ENCODE results near the gene UAP1L1.

UAP1L1 gene

GRCh38 chr9:137075275-137075775, 2.0 kb upstream of the UAP1L1 start:
- DNase-seq (ENCODE audit: low spot score) = no peak

- no peak for DNase-seq (ENCODE audit: low spot score)
Observed at GRCh38 chr9:137076636-137077009, 694 bp upstream of the UAP1L1 start.

- DNase-seq (ENCODE audit: low spot score) = peak; percentile 50
Observed at GRCh38 chr9:137077758-137078693, 709 bp downstream of the UAP1L1 start.

- no peak for DNase-seq (ENCODE audit: low spot score)
Observed at GRCh38 chr9:137078701-137079400, 1.5 kb downstream of the UAP1L1 start.

- no peak for DNase-seq (ENCODE audit: low spot score)
Observed at GRCh38 chr9:137079401-137079787, 2.1 kb downstream of the UAP1L1 start.

- DNase-seq (ENCODE audit: low spot score) = no peak
Observed at GRCh38 chr9:137080260-137081122, 3.2 kb downstream of the UAP1L1 start.

GRCh38 chr9:137082222-137082924, 5.1 kb downstream of the UAP1L1 start:
- no peak for DNase-seq (ENCODE audit: low spot score)

GRCh38 chr9:137082925-137083290, 5.6 kb downstream of the UAP1L1 start:
- no peak for DNase-seq (ENCODE audit: low spot score)

- no peak for DNase-seq (ENCODE audit: low spot score)
Observed at GRCh38 chr9:137083394-137084004, 6.2 kb downstream of the UAP1L1 start.

- DNase-seq (ENCODE audit: low spot score) = no peak
Observed at GRCh38 chr9:137084526-137084925, 7.2 kb downstream of the UAP1L1 start.

GRCh38 chr9:137085920-137086530, 8.7 kb downstream of the UAP1L1 start:
- peak; percentile 12 for DNase-seq (ENCODE audit: low spot score)

- DNase-seq (ENCODE audit: low spot score) = peak; percentile 99
Observed at GRCh38 chr9:137086531-137087408, 9.5 kb downstream of the UAP1L1 start, which contains the start of gene MAN1B1. MAN1B1 (plus strand) TSS chr9:137086985; CDS start chr9:137087000, 15 bp downstream.

GRCh38 chr9:137087409-137087925, 10.2 kb downstream of the UAP1L1 start:
- no peak for DNase-seq (ENCODE audit: low spot score)

GRCh38 chr9:137088121-137088520, 10.8 kb downstream of the UAP1L1 start:
- no peak for DNase-seq (ENCODE audit: low spot score)

GRCh38 chr9:137089232-137089947, 12.1 kb downstream of the UAP1L1 start:
- DNase-seq (ENCODE audit: low spot score) = no peak

GRCh38 chr9:137095664-137096517, 18.6 kb downstream of the UAP1L1 start:
- peak; percentile 85 for DNase-seq (ENCODE audit: low spot score)

- no peak for DNase-seq (ENCODE audit: low spot score)
Observed at GRCh38 chr9:137096785-137097546, 19.6 kb downstream of the UAP1L1 start.

Measured in CD4-positive, alpha-beta T cell treated with Interleukin-15 for 4 hours (primary cell).